ENCODE results near the gene RENBP.

GRCh38 chrX:153909024-153909979, 35.1 kb downstream of the RENBP start:
- TF ChIP-seq REST (IDR thresholded peaks at IDR 0.05; ENCODE audit: insufficient read depth in 1 of 2, low read depth in 2 of 2, low read length in 2 of 2) (no peak), POLR2AphosphoS5 (IDR thresholded peaks at IDR 0.05; ENCODE audit: low read depth, low read length) (no peak), FOXP2 (optimal IDR thresholded peaks at IDR 0.05; ENCODE audit: borderline replicate concordance, extremely low read depth, extremely low read length, insufficient read depth) (no peak), SIN3A (IDR thresholded peaks at IDR 0.05; ENCODE audit: borderline replicate concordance, insufficient read depth, low read length) (no peak)

All from PFSK-1 (cell line).